Measurements from ENCODE around the gene RNF169. TPM values are rescaled to one million over a fixed set of nuclear protein-coding genes. Genes with fewer than 3 reads are reported as not detected.

Gene RNF169
- total RNA-seq, 1 donor from 2014 or later, result 21.2 TPM

DNA sequence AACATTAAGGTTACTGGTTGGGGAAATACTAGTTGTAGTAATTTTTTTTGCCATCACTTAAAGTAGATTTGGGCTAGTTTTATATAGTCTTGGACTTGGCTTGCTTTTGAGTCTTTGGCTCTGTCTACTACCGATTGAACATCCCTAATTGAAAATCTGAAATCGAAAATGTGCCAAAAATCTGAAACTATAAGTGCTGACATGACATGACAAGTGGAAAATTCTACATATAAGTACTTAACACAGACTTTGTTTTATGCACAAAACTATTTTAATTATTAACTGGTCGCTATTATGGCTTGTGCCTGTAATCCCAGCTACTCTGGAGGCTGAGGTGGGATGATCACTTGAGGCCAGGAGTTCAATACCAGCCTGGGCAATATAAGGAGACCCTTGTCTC lies 22.5 kb downstream of the RNF169 start:
- ATAC-seq (no peak), DNase-seq (no peak)

DNA sequence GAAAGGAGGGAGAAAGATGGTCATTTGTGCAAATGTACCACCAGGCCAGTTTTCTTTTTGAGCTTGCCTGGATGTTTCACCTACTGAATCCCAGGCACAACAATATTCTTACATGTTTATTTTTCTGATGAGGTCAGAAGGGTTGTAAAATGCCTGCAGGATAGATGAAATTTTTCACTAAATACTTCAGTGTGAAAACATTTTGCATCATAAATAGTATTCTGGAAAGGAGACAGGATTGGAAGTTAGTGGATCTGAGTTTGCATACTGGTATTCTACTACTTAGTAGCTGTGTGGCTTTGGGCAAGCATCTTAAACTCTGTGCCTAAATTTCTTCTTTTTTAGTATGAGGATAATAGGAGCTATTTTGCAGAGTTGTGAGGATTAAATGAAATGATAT lies 24.8 kb downstream of the RNF169 start:
- no peak for ATAC-seq
- Histone ChIP-seq H3K27me3 (ENCODE audit: low read depth) (no peaks in the 10 kb centered on the region), H3K4me3 (no peak overlapping the region), H3K36me3 (no peaks in the 10 kb centered on the region), H3K27ac (no peak overlapping the region), H3K9me3 (no peaks in the 10 kb centered on the region), H3K4me1 (peaks cover 8% of the 10 kb centered on the region)
- TF ChIP-seq CTCF (IDR thresholded peaks at IDR 0.05), result no peak
- DNase-seq, result no peak
- intact Hi-C loops (cut with DNase I), result no loop called here

More for the DNA sequence above, 22.5 kb downstream of the RNF169 start:
- Histone ChIP-seq H3K27ac (no peak overlapping the region), H3K9me3 (no peaks in the 10 kb centered on the region), H3K4me3 (no peak overlapping the region), H3K36me3 (no peaks in the 10 kb centered on the region), H3K4me1 (peaks cover 8% of the 10 kb centered on the region), H3K27me3 (ENCODE audit: low read depth) (no peaks in the 10 kb centered on the region)
- intact Hi-C loops (cut with DNase I), result no loop called here
- TF ChIP-seq CTCF (IDR thresholded peaks at IDR 0.05), result no peak

GRCh38 chr11:74775762-74776161 lies 27.1 kb downstream of the RNF169 start:
- ATAC-seq (no peak), DNase-seq (no peak)
- Histone ChIP-seq H3K36me3 (no peaks in the 10 kb centered on the region), H3K4me3 (no peak overlapping the region), H3K4me1 (peaks cover 13% of the 10 kb centered on the region), H3K27ac (no peak overlapping the region), H3K9me3 (no peaks in the 10 kb centered on the region), H3K27me3 (ENCODE audit: low read depth) (no peaks in the 10 kb centered on the region)
- TF ChIP-seq CTCF (IDR thresholded peaks at IDR 0.05), result no peak
- intact Hi-C loops (cut with DNase I), result no loop called here

DNA sequence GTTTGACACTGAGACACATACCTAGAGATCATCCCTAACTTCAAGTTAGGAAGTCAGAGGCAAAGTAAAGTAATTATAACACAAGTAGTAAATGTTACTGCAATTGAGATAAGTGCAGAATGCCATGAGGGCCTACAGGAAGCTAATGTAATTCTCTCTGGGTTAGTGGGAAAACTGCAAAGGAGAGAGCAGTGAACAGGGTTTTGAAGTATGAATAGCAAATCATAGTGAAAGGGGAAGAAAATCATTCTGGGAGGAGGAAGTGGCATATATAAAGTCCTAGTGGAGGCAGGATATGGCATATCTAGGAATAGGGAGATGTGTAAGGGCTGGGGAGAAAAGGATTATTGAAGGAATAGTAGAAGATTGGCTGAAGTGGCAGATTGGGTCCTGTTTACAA lies 27.9 kb downstream of the RNF169 start:
- no peak for TF ChIP-seq CTCF (IDR thresholded peaks at IDR 0.05)

DNA sequence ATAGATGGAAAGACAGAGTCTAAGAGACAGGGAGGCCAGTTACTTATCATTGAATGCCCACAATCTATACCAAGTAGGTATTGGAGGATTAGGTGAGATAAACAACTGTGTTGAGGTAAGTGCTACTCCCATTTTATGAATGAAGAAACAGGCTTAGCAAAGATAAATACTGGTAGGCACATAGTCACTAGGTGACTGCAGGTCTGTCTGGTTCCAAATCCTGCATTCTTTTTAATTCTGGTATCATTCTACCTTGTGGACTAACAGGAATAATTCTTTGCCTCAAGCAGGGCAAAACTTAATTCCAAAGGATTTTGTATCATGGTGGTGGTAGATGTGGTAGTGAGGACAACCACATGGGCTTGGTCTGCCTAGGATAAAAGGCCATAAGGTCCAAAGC lies 28.4 kb downstream of the RNF169 start:
- intact Hi-C loops (cut with DNase I), result no loop called here
- ATAC-seq, result no peak
- no peak for DNase-seq
- H3K27ac ChIP-seq, result no peak overlapping the region
- no peaks in the 10 kb centered on the region for H3K9me3 ChIP-seq
- H3K27me3 ChIP-seq (ENCODE audit: low read depth), result no peaks in the 10 kb centered on the region
- H3K4me1 ChIP-seq, result peaks cover 14% of the 10 kb centered on the region
- no peak overlapping the region for H3K4me3 ChIP-seq
- no peaks in the 10 kb centered on the region for H3K36me3 ChIP-seq
- no peak for TF ChIP-seq CTCF (IDR thresholded peaks at IDR 0.05)

More for the DNA sequence above, 27.9 kb downstream of the RNF169 start:
- intact Hi-C loops (cut with DNase I), result no loop called here
- H3K4me1 ChIP-seq, result peaks cover 14% of the 10 kb centered on the region
- no peaks in the 10 kb centered on the region for H3K36me3 ChIP-seq
- ATAC-seq (no peak), DNase-seq (no peak)
- no peaks in the 10 kb centered on the region for H3K9me3 ChIP-seq
- H3K4me3 ChIP-seq, result no peak overlapping the region
- H3K27me3 ChIP-seq (ENCODE audit: low read depth), result no peaks in the 10 kb centered on the region
- no peak overlapping the region for H3K27ac ChIP-seq

DNA sequence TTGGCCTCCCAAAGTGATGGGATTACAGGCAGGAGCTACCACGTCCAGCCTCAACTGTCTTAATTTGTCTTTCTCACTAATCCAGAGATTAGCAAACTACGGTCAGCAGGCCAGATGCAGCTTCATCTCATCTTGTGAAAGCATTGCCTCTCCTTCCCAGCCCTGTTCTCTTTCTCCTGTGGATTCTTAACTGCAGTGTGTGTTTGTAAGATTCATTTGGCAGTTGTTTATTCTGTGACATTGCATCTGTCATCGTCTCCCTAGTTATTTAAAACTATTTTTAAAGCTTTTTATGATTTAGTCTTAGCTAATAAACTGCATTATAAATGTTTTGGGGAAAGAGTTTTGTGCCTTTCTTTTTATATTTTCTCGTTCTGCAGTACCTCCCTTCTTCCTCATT lies 29.2 kb downstream of the RNF169 start:
- Histone ChIP-seq H3K27ac (no peak overlapping the region), H3K27me3 (ENCODE audit: low read depth) (no peaks in the 10 kb centered on the region), H3K36me3 (no peaks in the 10 kb centered on the region), H3K9me3 (no peaks in the 10 kb centered on the region), H3K4me3 (no peak overlapping the region), H3K4me1 (peaks cover 23% of the 10 kb centered on the region)
- no peak for DNase-seq
- no peak for ATAC-seq
- TF ChIP-seq CTCF (IDR thresholded peaks at IDR 0.05), result no peak
- intact Hi-C loops (cut with DNase I), result no loop called here
